GM23248 (cell line): ENCODE results near the gene NOS2.

ENCODE experiments used
- EZH2 ChIP-seq: fragments of 200-600 bp; sonication (generic); IDR thresholded peaks from 2 replicates; pipeline ENCODE4 v1.6.1; 2018; ENCODE audit warnings: antibody characterized with exemption, mild to moderate bottlenecking; ENCODE audit not compliant: insufficient read depth, poor library complexity, severe bottlenecking
- EZH2phosphoT487 ChIP-seq: fragments of 200-600 bp; sonication (generic); IDR thresholded peaks from 2 replicates; pipeline ENCODE4 v1.6.1; 2018; ENCODE audit warnings: antibody characterized with exemption, moderate library complexity, mild to moderate bottlenecking, low read depth; ENCODE audit not compliant: insufficient read depth

GRCh38 chr17:27770877-27771276, 29.5 kb downstream of the NOS2 start:
- no peak for TF ChIP-seq EZH2
- no peak for TF ChIP-seq EZH2phosphoT487
